ENCODE measurements around the gene MREG. TPM values are rescaled to one million over a fixed set of nuclear protein-coding genes. Genes with fewer than 3 reads are reported as not detected.

Gene MREG
- total and polyA plus RNA-seq, 2 experiments from 2014 or later, result 1.8 to 3.1 TPM

- Histone ChIP-seq H4K20me1 (ENCODE audit: insufficient read depth) (no peaks in the 10 kb centered on the region), H3K36me3 (ENCODE audit: low read depth) (no peaks in the 10 kb centered on the region), H3K27me3 (replicated peaks; ENCODE audit: insufficient read depth) (no peaks in the 10 kb centered on the region), H3K9me3 (ENCODE audit: low read depth) (no peaks in the 10 kb centered on the region), H3K4me2 (ENCODE audit: unreplicated experiment) (no peak overlapping the region), H3K4me1 (ENCODE audit: insufficient read depth) (peaks cover 8% of the 10 kb centered on the region), H3K4me3 (no peak overlapping the region), H3K9ac (no peak overlapping the region), H2AFZ (no peak overlapping the region), H3F3A (ENCODE audit: insufficient read depth) (peaks cover 8% of the 10 kb centered on the region; the same call in 1 of the 2 replicates), H3K79me2 (ENCODE audit: insufficient read depth) (no peaks in the 10 kb centered on the region), H3K9me2 (ENCODE audit: insufficient read depth) (no peaks in the 10 kb centered on the region), H3K27ac (no peak overlapping the region)
- DNase-seq, result peak; percentile 67
- TF ChIP-seq EZH2phosphoT487 (IDR thresholded peaks at IDR 0.05; ENCODE audit: insufficient read depth, low read depth) (no peak), EZH2 (IDR thresholded peaks at IDR 0.05; ENCODE audit: insufficient read depth, poor library complexity, severe bottlenecking) (no peak)
- in situ Hi-C loops (cut with MboI), result no loop called here
- WGBS, 2 experiments (ENCODE audit: low coverage in 1 of 2, low lambda C conversion rate in 2 of 2, missing lambda C conversion rate in 2 of 2), result 83 to 88% methylated on average over 5 of the region's 5 CpGs
Observed at GRCh38 chr2:215970425-215970824, 42.9 kb downstream of the MREG start.

- Histone ChIP-seq H3K9me3 (ENCODE audit: low read depth) (no peaks in the 10 kb centered on the region), H3K4me3 (no peak overlapping the region), H2AFZ (no peak overlapping the region), H4K20me1 (ENCODE audit: insufficient read depth) (no peaks in the 10 kb centered on the region), H3F3A (ENCODE audit: insufficient read depth) (peaks cover 8% of the 10 kb centered on the region; the same call in 1 of the 2 replicates), H3K4me2 (ENCODE audit: unreplicated experiment) (no peak overlapping the region), H3K27ac (no peak overlapping the region), H3K36me3 (ENCODE audit: low read depth) (no peaks in the 10 kb centered on the region), H3K9me2 (ENCODE audit: insufficient read depth) (no peaks in the 10 kb centered on the region), H3K9ac (no peak overlapping the region), H3K4me1 (ENCODE audit: insufficient read depth) (peaks cover 7% of the 10 kb centered on the region), H3K27me3 (replicated peaks; ENCODE audit: insufficient read depth) (no peaks in the 10 kb centered on the region), H3K79me2 (ENCODE audit: insufficient read depth) (no peaks in the 10 kb centered on the region)
- no peak for DNase-seq
- TF ChIP-seq EZH2phosphoT487 (IDR thresholded peaks at IDR 0.05; ENCODE audit: insufficient read depth, low read depth), result no peak
- no peak for TF ChIP-seq EZH2 (IDR thresholded peaks at IDR 0.05; ENCODE audit: insufficient read depth, poor library complexity, severe bottlenecking)
- in situ Hi-C loops (cut with MboI), result no loop called here
- 82 to 83% methylated on average over 6 of the region's 6 CpGs for WGBS, 2 experiments (ENCODE audit: low coverage in 1 of 2, low lambda C conversion rate in 2 of 2, missing lambda C conversion rate in 2 of 2)
Observed at GRCh38 chr2:215969131-215969841, 44.1 kb downstream of the MREG start.

GRCh38 chr2:215968499-215968898, 44.9 kb downstream of the MREG start:
- no peaks in the 10 kb centered on the region for H3K9me2 ChIP-seq (ENCODE audit: insufficient read depth)
- 96 to 99% methylated on average over 3 of the region's 3 CpGs for WGBS, 2 experiments (ENCODE audit: low coverage in 1 of 2, low lambda C conversion rate in 2 of 2, missing lambda C conversion rate in 2 of 2)
- no peaks in the 10 kb centered on the region for H3K9me3 ChIP-seq (ENCODE audit: low read depth)
- H3K36me3 ChIP-seq (ENCODE audit: low read depth), result no peaks in the 10 kb centered on the region
- in situ Hi-C loops (cut with MboI), result no loop called here
- H3F3A ChIP-seq (ENCODE audit: insufficient read depth), result peaks cover 8% of the 10 kb centered on the region; the same call in 1 of the 2 replicates
- H3K27ac ChIP-seq, result no peak overlapping the region
- no peaks in the 10 kb centered on the region for H3K79me2 ChIP-seq (ENCODE audit: insufficient read depth)
- TF ChIP-seq EZH2 (IDR thresholded peaks at IDR 0.05; ENCODE audit: insufficient read depth, poor library complexity, severe bottlenecking) (no peak), EZH2phosphoT487 (IDR thresholded peaks at IDR 0.05; ENCODE audit: insufficient read depth, low read depth) (no peak)
- no peaks in the 10 kb centered on the region for H3K4me1 ChIP-seq (ENCODE audit: insufficient read depth)
- no peak overlapping the region for H3K4me3 ChIP-seq
- no peaks in the 10 kb centered on the region for H3K27me3 ChIP-seq (replicated peaks; ENCODE audit: insufficient read depth)
- DNase-seq, result no peak
- no peaks in the 10 kb centered on the region for H4K20me1 ChIP-seq (ENCODE audit: insufficient read depth)
- H3K4me2 ChIP-seq (ENCODE audit: unreplicated experiment), result no peak overlapping the region
- H2AFZ ChIP-seq, result no peak overlapping the region
- H3K9ac ChIP-seq, result no peak overlapping the region

DNA sequence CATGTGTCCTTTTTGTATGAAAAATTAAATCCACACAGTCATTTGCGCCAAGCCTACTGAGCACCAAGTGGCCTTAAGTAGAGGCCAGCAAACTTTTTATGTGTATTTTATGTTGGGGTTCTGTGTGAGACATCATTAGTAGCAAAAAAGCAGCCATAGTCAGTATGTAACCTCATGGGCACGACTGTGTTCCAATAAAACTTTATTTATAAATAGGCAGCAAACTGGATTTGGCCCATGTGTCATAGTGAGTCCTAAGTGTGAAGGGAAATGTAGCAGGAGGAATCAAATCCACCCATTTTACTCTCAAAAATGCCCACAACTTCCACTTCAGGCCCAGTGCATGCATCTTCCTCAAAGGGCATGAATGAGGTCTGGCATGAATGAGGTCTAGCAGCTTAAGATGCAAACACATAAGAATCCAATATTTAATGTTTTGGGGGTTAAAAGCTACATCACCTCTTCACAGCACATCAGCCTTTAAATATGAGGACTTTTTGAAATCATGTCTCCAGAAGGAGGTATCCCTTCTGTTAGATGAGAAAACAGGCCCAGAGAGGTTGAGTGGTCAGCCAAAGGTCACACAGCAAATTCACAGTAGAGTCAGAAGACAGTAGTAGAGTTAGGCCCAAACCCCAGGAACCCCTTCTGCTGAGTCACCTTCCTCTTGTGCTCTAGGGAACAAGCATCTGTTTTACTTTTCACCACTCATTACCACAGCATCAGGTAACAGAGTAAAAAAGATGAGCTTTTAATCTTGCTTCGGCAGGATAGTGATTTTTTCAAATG, 45.6 kb downstream of the MREG start:
- no peak overlapping the region for H3K9ac ChIP-seq
- H3K79me2 ChIP-seq (ENCODE audit: insufficient read depth), result no peaks in the 10 kb centered on the region
- TF ChIP-seq EZH2phosphoT487 (IDR thresholded peaks at IDR 0.05; ENCODE audit: insufficient read depth, low read depth) (no peak), EZH2 (IDR thresholded peaks at IDR 0.05; ENCODE audit: insufficient read depth, poor library complexity, severe bottlenecking) (no peak)
- H4K20me1 ChIP-seq (ENCODE audit: insufficient read depth), result no peaks in the 10 kb centered on the region
- no peak for DNase-seq
- H3K9me3 ChIP-seq (ENCODE audit: low read depth), result no peaks in the 10 kb centered on the region
- H3F3A ChIP-seq (ENCODE audit: insufficient read depth), result peaks cover 8% of the 10 kb centered on the region; the same call in 1 of the 2 replicates
- WGBS, 2 experiments (ENCODE audit: low coverage in 1 of 2, low lambda C conversion rate in 2 of 2, missing lambda C conversion rate in 2 of 2), result 90 to 95% methylated on average over 3 of the region's 3 CpGs
- H3K4me3 ChIP-seq, result no peak overlapping the region
- no peaks in the 10 kb centered on the region for H3K27me3 ChIP-seq (replicated peaks; ENCODE audit: insufficient read depth)
- in situ Hi-C loops (cut with MboI), result no loop called here
- H3K36me3 ChIP-seq (ENCODE audit: low read depth), result no peaks in the 10 kb centered on the region
- H2AFZ ChIP-seq, result no peak overlapping the region
- H3K9me2 ChIP-seq (ENCODE audit: insufficient read depth), result no peaks in the 10 kb centered on the region
- no peaks in the 10 kb centered on the region for H3K4me1 ChIP-seq (ENCODE audit: insufficient read depth)
- H3K27ac ChIP-seq, result no peak overlapping the region
- no peak overlapping the region for H3K4me2 ChIP-seq (ENCODE audit: unreplicated experiment)
